Suprapubic skin (tissue), 4 donors: ENCODE data around the gene PHACTR1.

Experiments used
- POLR2A ChIP-seq, 2 donors: fragments of 450-650 bp; IDR thresholded peaks; one replicate each; pipeline ENCODE4 v1.6.1; 2017; ENCODE audit warnings: antibody characterized with exemption in 2 of 2, mild to moderate bottlenecking in 2 of 2, moderate library complexity in 2 of 2
- POLR2AphosphoS5 ChIP-seq, 3 donors: sonication (generic); formaldehyde crosslinking; IDR thresholded peaks; one replicate each; pipeline ENCODE4 v1.6.1; 2017; ENCODE audit warnings: antibody characterized with exemption in 3 of 3
- TF ChIP-seq, protein P1 (sequence below), 2 donors: fragments of 200-600 bp in 1 of 2; fragments of 450-650 bp in 1 of 2; sonication (generic) in 1 of 2; IDR thresholded peaks; one replicate each; pipeline ENCODE4 v1.5.1; 2016 to 2019; ENCODE audit warnings: antibody characterized with exemption in 2 of 2, mild to moderate bottlenecking in 1 of 2, moderate library complexity in 1 of 2

DNA sequence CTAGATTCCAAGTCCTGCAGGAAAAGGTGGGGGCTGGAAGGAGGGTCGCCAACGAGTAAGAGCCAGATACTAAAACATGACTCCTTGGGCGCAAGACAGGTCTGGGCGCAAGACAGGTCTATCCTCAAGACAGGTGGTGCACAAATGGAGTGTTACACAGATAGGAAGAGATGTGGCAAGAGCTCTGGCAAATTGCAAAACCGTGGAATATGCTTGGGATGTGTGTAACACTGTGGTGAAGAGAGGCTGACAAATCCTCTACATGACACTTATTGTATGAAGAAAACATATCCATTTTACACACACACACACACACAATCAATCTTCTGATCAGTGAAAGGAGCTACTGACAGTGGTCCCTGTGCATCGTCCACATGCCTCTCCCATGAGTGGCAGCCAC, 534.1 kb downstream of the PHACTR1 start:
- no peak for TF ChIP-seq POLR2A (IDR thresholded peaks at IDR 0.05)
- TF ChIP-seq, protein P1, sequence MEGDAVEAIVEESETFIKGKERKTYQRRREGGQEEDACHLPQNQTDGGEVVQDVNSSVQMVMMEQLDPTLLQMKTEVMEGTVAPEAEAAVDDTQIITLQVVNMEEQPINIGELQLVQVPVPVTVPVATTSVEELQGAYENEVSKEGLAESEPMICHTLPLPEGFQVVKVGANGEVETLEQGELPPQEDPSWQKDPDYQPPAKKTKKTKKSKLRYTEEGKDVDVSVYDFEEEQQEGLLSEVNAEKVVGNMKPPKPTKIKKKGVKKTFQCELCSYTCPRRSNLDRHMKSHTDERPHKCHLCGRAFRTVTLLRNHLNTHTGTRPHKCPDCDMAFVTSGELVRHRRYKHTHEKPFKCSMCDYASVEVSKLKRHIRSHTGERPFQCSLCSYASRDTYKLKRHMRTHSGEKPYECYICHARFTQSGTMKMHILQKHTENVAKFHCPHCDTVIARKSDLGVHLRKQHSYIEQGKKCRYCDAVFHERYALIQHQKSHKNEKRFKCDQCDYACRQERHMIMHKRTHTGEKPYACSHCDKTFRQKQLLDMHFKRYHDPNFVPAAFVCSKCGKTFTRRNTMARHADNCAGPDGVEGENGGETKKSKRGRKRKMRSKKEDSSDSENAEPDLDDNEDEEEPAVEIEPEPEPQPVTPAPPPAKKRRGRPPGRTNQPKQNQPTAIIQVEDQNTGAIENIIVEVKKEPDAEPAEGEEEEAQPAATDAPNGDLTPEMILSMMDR (IDR thresholded peaks at IDR 0.05), result no peak
- no peak for TF ChIP-seq POLR2AphosphoS5 (IDR thresholded peaks at IDR 0.05)
